ENCODE data around the gene RTP5. TPM values are rescaled to one million over a fixed set of nuclear protein-coding genes. Genes with fewer than 3 reads are reported as not detected.

RTP5 gene
- polyA plus RNA-seq, 1 of the 3 experiments (the other 2 are of a cell fraction) = not detected

DNA sequence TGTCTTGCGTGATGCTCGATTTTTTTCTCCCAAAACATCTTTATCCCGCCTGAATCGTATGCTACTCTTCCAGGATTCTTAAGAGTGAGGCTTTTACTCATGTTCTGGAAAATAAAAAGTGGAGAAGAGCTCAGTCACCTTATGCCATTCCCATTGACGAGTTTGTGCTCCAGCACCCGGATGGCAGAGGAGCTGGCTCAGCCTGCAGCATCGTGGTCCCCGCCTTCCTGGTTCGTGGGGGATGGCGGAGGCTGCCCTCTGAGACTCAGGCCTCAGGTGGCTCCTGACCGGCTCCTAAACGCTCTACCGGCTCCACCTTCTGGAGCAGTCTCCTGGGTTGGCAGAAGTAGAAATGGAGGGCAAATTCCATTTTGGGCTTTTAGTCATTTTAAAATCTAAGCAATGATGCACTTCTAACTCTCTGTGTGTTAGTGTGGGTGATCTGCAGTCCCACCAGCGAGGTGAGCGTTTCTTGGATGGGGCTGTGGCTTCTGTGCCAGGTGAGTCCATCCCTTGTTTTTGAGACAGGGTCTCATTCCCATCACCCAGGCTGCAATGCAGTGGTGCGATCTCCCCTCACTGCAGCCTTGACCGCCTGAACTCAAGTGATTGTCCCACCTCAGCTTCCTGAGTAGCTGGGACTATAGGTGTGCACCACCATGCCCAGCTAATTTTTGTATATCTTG lies 27.8 kb downstream of the RTP5 start:
- Histone ChIP-seq H3K9me2 (no peaks in the 10 kb centered on the region), H3K79me2 (ENCODE audit: insufficient read depth) (no peaks in the 10 kb centered on the region), H3K4me1 (ENCODE audit: control insufficient read depth in 1 of 2, insufficient read depth in 2 of 2, low read depth in 1 of 2, low read length in 1 of 2) (peaks cover 0 to 28% of the 10 kb centered on the region in 2 experiments; a peak in 1 of 4 replicates), H3K27ac (ENCODE audit: low read depth in 2 of 2, low read length in 1 of 2) (no peak overlapping the region), H3K9me3 (no peaks in the 10 kb centered on the region), H3K4me2 (no peak overlapping the region), H3F3A (replicated peaks; ENCODE audit: insufficient read depth) (no peaks in the 10 kb centered on the region), H3K27me3 (ENCODE audit: insufficient read depth) (no peaks in the 10 kb centered on the region), H3K36me3 (replicated peaks in 1 of 2; ENCODE audit: control insufficient read depth in 1 of 2, insufficient read depth in 2 of 2, low read length in 1 of 2) (no peaks in the 10 kb centered on the region), H2AFZ (ENCODE audit: low read depth) (no peak overlapping the region), H3K9ac (no peak overlapping the region), H4K20me1 (ENCODE audit: insufficient read depth) (no peaks in the 10 kb centered on the region), H3K4me3 (ENCODE audit: low read depth in 2 of 2, low read length in 1 of 2) (no peak overlapping the region)
- 96% methylated on average over 17 of the region's 17 CpGs for WGBS (ENCODE audit: low lambda C conversion rate)
- CTCF ChIA-PET = interaction anchor here (0.6 to 1.0 kb wide), 2 partner anchors 13 to 53 kb away, joined by 3 to 5 read pairs; no protein-coding TSS in a partner anchor
- POLR2A ChIA-PET = no interaction called here
- TF ChIP-seq JUND (IDR thresholded peaks at IDR 0.05) = no peak
- TF ChIP-seq EZH2phosphoT487 (IDR thresholded peaks at IDR 0.05; ENCODE audit: borderline replicate concordance, low read depth) = no peak
- TF ChIP-seq CHD2 (IDR thresholded peaks at IDR 0.05; ENCODE audit: low read length, partially characterized antibody) = no peak
- TF ChIP-seq ELF1 (IDR thresholded peaks at IDR 0.05) = no peak
- peak; percentile 10 for DNase-seq

DNA sequence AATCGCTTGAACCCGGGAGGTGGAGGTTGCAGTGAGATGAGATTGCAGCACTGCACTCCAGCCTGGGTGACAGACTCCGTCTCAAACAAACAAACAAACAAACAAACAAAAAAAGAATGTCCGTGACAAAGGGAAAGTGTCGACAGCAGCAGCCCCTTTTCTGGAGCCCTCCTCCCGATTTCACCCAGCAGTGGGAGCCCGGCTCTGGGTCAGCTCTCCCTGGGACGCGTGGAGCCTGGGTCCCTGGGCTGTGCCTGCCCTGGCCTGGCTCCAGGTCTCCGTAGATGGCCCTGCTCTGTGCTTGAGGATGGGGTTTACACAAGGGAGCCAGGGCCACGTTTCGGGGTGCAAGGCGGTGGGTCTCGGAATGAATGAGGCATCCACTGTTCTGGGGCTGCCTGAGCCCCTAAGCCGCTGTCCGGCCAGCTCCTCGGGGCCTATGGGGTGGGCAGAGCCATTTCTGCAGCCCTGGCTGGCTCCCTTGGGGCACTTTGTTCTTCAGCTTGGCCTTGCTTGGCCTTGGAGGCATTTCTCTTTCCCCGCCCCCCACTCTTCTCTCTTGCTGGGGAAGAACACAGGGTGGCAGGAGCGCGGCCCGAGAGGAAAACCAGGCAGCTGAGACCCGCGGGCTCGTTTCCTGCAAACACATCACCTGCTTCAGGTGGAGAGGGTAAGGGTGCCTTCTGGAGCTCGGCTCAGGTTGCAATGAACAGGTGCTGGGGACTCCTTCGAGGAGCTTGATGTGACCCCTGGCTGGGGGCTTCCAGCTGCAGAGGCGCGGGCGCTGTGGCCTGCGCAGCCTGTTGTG lies 29.1 kb downstream of the RTP5 start:
- WGBS (ENCODE audit: low lambda C conversion rate) = 94% methylated on average over 19 of the region's 30 CpGs
- H3F3A ChIP-seq (replicated peaks; ENCODE audit: insufficient read depth) = no peaks in the 10 kb centered on the region
- ChIA-PET CTCF (interaction anchor here (1.0 kb wide), 1 partner anchor 52 kb away, joined by 5 read pairs; no protein-coding TSS in a partner anchor), POLR2A (interaction anchor here (0.6 to 1.2 kb wide), 2 partner anchors 12 to 16 kb away, joined by 3 to 4 read pairs; no protein-coding TSS in a partner anchor)
- H3K4me2 ChIP-seq = no peak overlapping the region
- H3K9me2 ChIP-seq = no peaks in the 10 kb centered on the region
- H3K27ac ChIP-seq (ENCODE audit: low read depth in 2 of 2, low read length in 1 of 2) = no peak overlapping the region
- no peaks in the 10 kb centered on the region for H3K9me3 ChIP-seq
- peaks cover 0 to 17% of the 10 kb centered on the region in 2 experiments; a peak in 1 of 4 replicates for H3K4me1 ChIP-seq (ENCODE audit: control insufficient read depth in 1 of 2, insufficient read depth in 2 of 2, low read depth in 1 of 2, low read length in 1 of 2)
- no peaks in the 10 kb centered on the region for H4K20me1 ChIP-seq (ENCODE audit: insufficient read depth)
- no peaks in the 10 kb centered on the region for H3K27me3 ChIP-seq (ENCODE audit: insufficient read depth)
- no peak for TF ChIP-seq SMC3 (IDR thresholded peaks at IDR 0.05; ENCODE audit: low read depth, low read length)
- TF ChIP-seq GATA2 (CRISPR knock-in tag; IDR thresholded peaks at IDR 0.05) = no peak
- TF ChIP-seq RXRA (IDR thresholded peaks at IDR 0.05; ENCODE audit: borderline replicate concordance, low read depth) = no peak
- no peak for TF ChIP-seq TAF1 (IDR thresholded peaks at IDR 0.05; ENCODE audit: borderline replicate concordance, low read depth, low read length)
- TF ChIP-seq EZH2phosphoT487 (IDR thresholded peaks at IDR 0.05; ENCODE audit: borderline replicate concordance, low read depth) = no peak
- TF ChIP-seq SIN3A (IDR thresholded peaks at IDR 0.05; ENCODE audit: borderline replicate concordance, low read depth, low read length) = no peak
- H3K4me3 ChIP-seq (ENCODE audit: low read depth in 2 of 2, low read length in 1 of 2) = no peak overlapping the region
- DNase-seq = peak; percentile 19
- no peaks in the 10 kb centered on the region for H3K79me2 ChIP-seq (ENCODE audit: insufficient read depth)
- no peak overlapping the region for H2AFZ ChIP-seq (ENCODE audit: low read depth)
- no peak overlapping the region for H3K9ac ChIP-seq
- H3K36me3 ChIP-seq (replicated peaks in 1 of 2; ENCODE audit: control insufficient read depth in 1 of 2, insufficient read depth in 2 of 2, low read length in 1 of 2) = no peaks in the 10 kb centered on the region
